NCI-H526 treated with DMSO at 0.1 percent for 48 hours (cell line): Measurements from ENCODE around the gene TMEM35A.
"Not testable (repeated sequence)": the region's sequence is repeated elsewhere in the genome, so short reads cannot be mapped to it uniquely, and the experiment has no call there.

ENCODE experiments used
- DNase-seq: peaks from one replicate; lab custom pipeline; 2025; lab: John Stamatoyannopoulos, UW

TMEM35A gene

GRCh38 chrX:101078716-101079598, at the start of gene TMEM35A:
Gene TMEM35A (plus strand): TSS chrX:101078879. CDS start chrX:101079003, 124 bp downstream.
- DNase-seq = no peak

- DNase-seq = no peak
These were observed 49.0 kb upstream of the TMEM35A start for GRCh38 chrX:101029665-101030064.

GRCh38 chrX:101037231-101037630, 41.4 kb upstream of the TMEM35A start:
- no peak for DNase-seq

GRCh38 chrX:101040197-101040596, 38.5 kb upstream of the TMEM35A start:
- DNase-seq = no peak

- no peak for DNase-seq
These were observed 27.5 kb upstream of the TMEM35A start for GRCh38 chrX:101051153-101051548.

GRCh38 chrX:101051549-101052302, 27.0 kb upstream of the TMEM35A start, which contains the start of gene TRMT2B:
Gene TRMT2B (minus strand): TSS chrX:101052111. CDS start chrX:101042289, 9,822 bp downstream.
- peak; percentile 44 for DNase-seq

GRCh38 chrX:101056551-101056950, 22.1 kb upstream of the TMEM35A start:
- not testable (repeated sequence) for DNase-seq

- no peak for DNase-seq
These were observed 21.5 kb upstream of the TMEM35A start for GRCh38 chrX:101057093-101057714.

- no peak for DNase-seq
These were observed 16.5 kb upstream of the TMEM35A start for GRCh38 chrX:101062176-101062575.

- no peak for DNase-seq
These were observed 7.1 kb upstream of the TMEM35A start for GRCh38 chrX:101071582-101071981.

- no peak for DNase-seq
These were observed 1.1 kb downstream of the TMEM35A start for GRCh38 chrX:101079736-101080270.

- DNase-seq = no peak
These were observed 1.8 kb downstream of the TMEM35A start for GRCh38 chrX:101080326-101081124.

- no peak for DNase-seq
These were observed 2.6 kb downstream of the TMEM35A start for GRCh38 chrX:101081231-101081630.

- DNase-seq = no peak
These were observed 13.1 kb downstream of the TMEM35A start for GRCh38 chrX:101091817-101092216.

GRCh38 chrX:101097546-101098453, 19.1 kb downstream of the TMEM35A start, which contains the start of gene CENPI:
Gene CENPI (plus strand): TSS chrX:101098204. CDS start chrX:101101071, 2,867 bp downstream.
- peak; percentile 91 for DNase-seq

GRCh38 chrX:101108284-101108683, 29.6 kb downstream of the TMEM35A start:
- DNase-seq = no peak

- no peak for DNase-seq
These were observed 39.0 kb downstream of the TMEM35A start for GRCh38 chrX:101117701-101118100.

GRCh38 chrX:101136235-101136634, 57.6 kb downstream of the TMEM35A start:
- DNase-seq = no peak
